HepG2 (cell line): ENCODE results near the gene SZRD1. TPM values are rescaled to one million over a fixed set of nuclear protein-coding genes. Genes with fewer than 3 reads are reported as not detected.

Source experiments
- ATAC-seq: fragments of 200-7000 bp; cut with Tn5 transposase; 3 replicates; pipeline ENCODE4 v1.9.1; 2020; ENCODE audit warnings: mild to moderate bottlenecking, moderate library complexity
- BruUV-seq: library from RNA; stranded (reverse); fragments of 400-500 nt; replicated peaks from 2 replicates; lab custom pipeline; 2021; lab: Mats Ljungman, UMichigan
- CTCF ChIA-PET: fragments of 300-600 bp; formaldehyde crosslinking; extraction: SDS; loops from one replicate; lab custom pipeline; 2021; ENCODE audit warnings: low total read pairs, inconsistent platforms, low intra/inter-chr PET ratio; lab: Yijun Ruan, JAX
- POLR2A ChIA-PET: fragments of 350-600 bp; sonication (Branson Sonifier 250); formaldehyde crosslinking; loops from one replicate; lab custom pipeline; 2020; ENCODE audit warnings: antibody characterized with exemption, inconsistent platforms; lab: Yijun Ruan, JAX
- DNase-seq: peaks from one replicate; pipeline ENCODE4 v3.0.0-alpha.2; 2015; ENCODE audit warnings: low spot score
- FAIRE-seq: peaks from 3 replicates; lab custom pipeline; 2011; peaks lifted over from hg19 to GRCh38; lab: Jason Lieb, UNC
- H2AFZ ChIP-seq: one replicate; pipeline ENCODE4 v1.6.1; 2011; ENCODE audit warnings: low read length, inconsistent platforms
- H3K27ac ChIP-seq: fragments of 300-600 bp; 3 replicates; pipeline ENCODE4 v1.8.0; 2011; ENCODE audit warnings: mixed run types, mild to moderate bottlenecking, mixed read lengths, low read length, inconsistent platforms; ENCODE audit not compliant: insufficient read depth; ENCODE audit errors: extremely low read length
- H3K27me3 ChIP-seq, 2 experiments: fragments of 200-600 bp in 1 of 2; 2 replicates in 1 of 2; 3 replicates in 1 of 2; pipeline versions ENCODE4 v1.6.0 to v1.8.0; 2011; ENCODE audit warnings: low read length in 2 of 2, mild to moderate bottlenecking in 2 of 2, moderate library complexity in 2 of 2, inconsistent platforms in 1 of 2; ENCODE audit not compliant: insufficient read depth in 2 of 2, control insufficient read depth in 1 of 2
- H3K36me3 ChIP-seq, 2 experiments: fragments of 200-600 bp in 1 of 2; replicated peaks in 1 of 2; 2 replicates in 1 of 2; 3 replicates in 1 of 2; pipeline versions ENCODE4 v1.5.1 to v1.8.0; 2011; ENCODE audit warnings: low read length in 2 of 2, inconsistent platforms in 1 of 2; ENCODE audit not compliant: insufficient read depth in 2 of 2, control insufficient read depth in 1 of 2
- H3K4me1 ChIP-seq: 2 replicates; pipeline ENCODE4 v1.5.1; 2012; ENCODE audit warnings: low read length, inconsistent platforms; ENCODE audit not compliant: insufficient read depth
- H3K4me2 ChIP-seq: 2 replicates; pipeline ENCODE4 v1.6.0; 2011; ENCODE audit warnings: low read depth, low read length, inconsistent platforms
- H3K4me3 ChIP-seq, 3 experiments: fragments of 200-600 bp in 1 of 3; sonication (generic), shearing (Covaris generic) in 1 of 3; replicated peaks in 1 of 3; 2 replicates each; pipeline ENCODE4 v1.5.1; 2011 to 2016; ENCODE audit warnings: low read length in 3 of 3, inconsistent platforms in 2 of 3, low read depth in 2 of 3, mild to moderate bottlenecking in 2 of 3, control low read depth in 1 of 3, mixed read lengths in 1 of 3; ENCODE audit not compliant: insufficient read depth in 1 of 3
- H3K79me2 ChIP-seq: one replicate; pipeline ENCODE4 v1.6.1; 2011; ENCODE audit warnings: low read length, inconsistent platforms; ENCODE audit not compliant: insufficient read depth
- H3K9ac ChIP-seq: 2 replicates; pipeline ENCODE4 v1.6.0; 2011; ENCODE audit warnings: mild to moderate bottlenecking, low read depth, low read length, inconsistent platforms; ENCODE audit not compliant: insufficient read depth
- H3K9me3 ChIP-seq: 2 replicates; pipeline ENCODE4 v1.5.1; 2012; ENCODE audit warnings: mild to moderate bottlenecking, low read length
- H4K20me1 ChIP-seq: 2 replicates; pipeline ENCODE4 v1.6.0; 2011; ENCODE audit warnings: inconsistent platforms, mild to moderate bottlenecking, low read length, moderate library complexity; ENCODE audit not compliant: insufficient read depth
- CERS6 ChIP-seq: sonication (generic); formaldehyde crosslinking; IDR thresholded peaks from 2 replicates; pipeline ENCODE4 v1.5.0; 2020; ENCODE audit warnings: missing genetic modification reagents
- whole genome bisulfite sequencing: methylation state at CpG from one replicate; pipeline ENCODE4 v1.1.6; 2017; ENCODE audit warnings: low lambda C conversion rate; 5-methylcytosine and 5-hydroxymethylcytosine counted together
- in situ Hi-C: cut with HindIII; loops from 2 replicates; pipeline ENCODE4 v1.10.0; 2017; ENCODE audit warnings: low pct_unique_long_range_greater_than_20kb; ENCODE audit not compliant: extremely low pct_ligation_motif_present
- intact Hi-C: fragments of 100-400 bp; cut with micrococcal nuclease; formaldehyde crosslinking; loops from one replicate; pipeline ENCODE4 v1.10.0; 2022; ENCODE audit not compliant: unreplicated experiment
- polyA plus RNA-seq, 8 experiments: library from polyadenylated mRNA; depleted of rRNA in 3 of 8; stranded (reverse) in 7 of 8; unstranded in 1 of 8; fragments of >200 nt; fragmentation: Illumina TruSeq in 4 of 8; extraction: Trizol in 4 of 8; gene quantifications; 2 replicates each; pipeline versions ENCODE4 v1.2.1 to v1.2.3, GENCODE V29; 2011 to 2016; ENCODE audit warnings: low read depth in 4 of 8, missing spikeins in 1 of 8, mixed read lengths in 1 of 8; ENCODE audit not compliant: insufficient read depth in 1 of 8
- total RNA-seq, 5 experiments: library from RNA; depleted of rRNA; stranded (reverse); fragments of >200 nt; fragmentation: Illumina TruSeq; extraction: Trizol; gene quantifications; 2 replicates each; pipeline ENCODE4 v1.2.3, GENCODE V29; 2016; ENCODE audit warnings: low read depth in 1 of 5
- TF ChIP-seq, protein P1 (sequence below): sonication (generic); formaldehyde crosslinking; IDR thresholded peaks from 2 replicates; pipeline ENCODE4 v1.9.0; 2021; ENCODE audit warnings: missing genetic modification reagents, borderline replicate concordance

Gene SZRD1
- total and polyA plus RNA-seq, 2 of the 13 experiments (the other 11 are each of a cell fraction or from before 2014, with no cell fraction given) = 28.5 to 41.4 TPM

- intact Hi-C loops = no loop called here
Measured at GRCh38 chr1:16376971-16377370, 9.9 kb downstream of the SZRD1 start.

More at GRCh38 chr1:16376971-16377370, 9.9 kb downstream of the SZRD1 start:
- no peak overlapping the region for H3K4me2 ChIP-seq
- 81% methylated on average over 4 of the region's 4 CpGs for WGBS
- H3K4me3 ChIP-seq = no peak overlapping the region
- ATAC-seq (no peak), FAIRE-seq (no peak), DNase-seq (no peak)
- peaks cover 58% of the 10 kb centered on the region for H3K4me1 ChIP-seq
- H2AFZ ChIP-seq = no peak overlapping the region
- H3K27me3 ChIP-seq = no peaks in the 10 kb centered on the region
- in situ Hi-C loops = no loop called here
- TF ChIP-seq CERS6 (CRISPR knock-in tag) = no peak
- TF ChIP-seq, protein P1, sequence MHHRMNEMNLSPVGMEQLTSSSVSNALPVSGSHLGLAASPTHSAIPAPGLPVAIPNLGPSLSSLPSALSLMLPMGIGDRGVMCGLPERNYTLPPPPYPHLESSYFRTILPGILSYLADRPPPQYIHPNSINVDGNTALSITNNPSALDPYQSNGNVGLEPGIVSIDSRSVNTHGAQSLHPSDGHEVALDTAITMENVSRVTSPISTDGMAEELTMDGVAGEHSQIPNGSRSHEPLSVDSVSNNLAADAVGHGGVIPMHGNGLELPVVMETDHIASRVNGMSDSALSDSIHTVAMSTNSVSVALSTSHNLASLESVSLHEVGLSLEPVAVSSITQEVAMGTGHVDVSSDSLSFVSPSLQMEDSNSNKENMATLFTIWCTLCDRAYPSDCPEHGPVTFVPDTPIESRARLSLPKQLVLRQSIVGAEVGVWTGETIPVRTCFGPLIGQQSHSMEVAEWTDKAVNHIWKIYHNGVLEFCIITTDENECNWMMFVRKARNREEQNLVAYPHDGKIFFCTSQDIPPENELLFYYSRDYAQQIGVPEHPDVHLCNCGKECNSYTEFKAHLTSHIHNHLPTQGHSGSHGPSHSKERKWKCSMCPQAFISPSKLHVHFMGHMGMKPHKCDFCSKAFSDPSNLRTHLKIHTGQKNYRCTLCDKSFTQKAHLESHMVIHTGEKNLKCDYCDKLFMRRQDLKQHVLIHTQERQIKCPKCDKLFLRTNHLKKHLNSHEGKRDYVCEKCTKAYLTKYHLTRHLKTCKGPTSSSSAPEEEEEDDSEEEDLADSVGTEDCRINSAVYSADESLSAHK (CRISPR knock-in tag) = no peak
- no peaks in the 10 kb centered on the region for H3K9me3 ChIP-seq
- no peak overlapping the region for H3K9ac ChIP-seq
- ChIA-PET POLR2A (interaction anchor here (0.9 kb wide), 1 partner anchor 11 kb away, joined by 3 read pairs; no protein-coding TSS in a partner anchor), CTCF (no interaction called here)
- H4K20me1 ChIP-seq = peaks cover 43% of the 10 kb centered on the region
- H3K27ac ChIP-seq = no peak overlapping the region
- BruUV-seq = no TSS peak
- no peaks in the 10 kb centered on the region; a peak in 1 of 5 replicates for H3K36me3 ChIP-seq
- H3K79me2 ChIP-seq = peaks cover 90% of the 10 kb centered on the region
